GM13977 (cell line): ENCODE measurements around the gene CCDC106.

Source experiments
- DNase-seq: peaks from one replicate; pipeline ENCODE4 v3.0.0; 2012; ENCODE audit warnings: low spot score
- CTCF ChIP-seq: IDR thresholded peaks from 2 replicates; pipeline ENCODE4 v1.5.1; 2012; ENCODE audit warnings: mild to moderate bottlenecking, control low read depth; ENCODE audit not compliant: insufficient read depth; ENCODE audit errors: extremely low read depth, missing control alignments
- in situ Hi-C: fragments of 300-500 bp; cut with MboI; formaldehyde crosslinking; loops from one replicate; pipeline ENCODE4 v1.12.0; 2022; ENCODE audit warnings: low sequenced_read_pairs, low pct_unique_long_range_greater_than_20kb, mixed read lengths, inconsistent platforms; ENCODE audit not compliant: unreplicated experiment

Gene CCDC106

GRCh38 chr19:55699221-55699620, 51.2 kb downstream of the CCDC106 start:
- in situ Hi-C loops, result loop anchor here (25.0 kb wide), 1 partner anchor 613 kb away; the partner anchor contains the start of gene ZSCAN5A
- no peak for TF ChIP-seq CTCF
- no peak for DNase-seq

DNA sequence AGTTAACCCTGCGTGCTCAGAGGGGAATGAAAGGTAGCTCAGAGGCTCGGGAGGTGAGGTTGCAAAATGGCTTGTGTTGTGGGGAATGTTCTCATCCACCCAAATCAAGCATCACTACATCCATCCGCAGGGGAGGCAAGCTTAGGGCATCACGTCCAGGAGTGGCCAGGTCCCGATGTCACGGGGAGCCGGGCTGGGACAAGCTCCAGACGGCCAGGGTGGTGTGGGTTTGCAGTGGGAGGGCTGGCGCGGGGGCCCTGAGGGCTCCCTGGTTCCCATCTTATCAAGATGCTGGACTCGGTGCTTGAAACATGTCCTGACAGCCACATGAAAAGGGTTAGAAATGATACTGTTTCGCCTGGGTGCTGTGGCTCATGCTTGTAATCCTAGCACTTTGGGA, 52.8 kb downstream of the CCDC106 start:
- TF ChIP-seq CTCF, result no peak
- in situ Hi-C loops, result no loop called here

GRCh38 chr19:55702131-55702627, 54.2 kb downstream of the CCDC106 start:
- DNase-seq, result peak; percentile 12
- no peak for TF ChIP-seq CTCF
- in situ Hi-C loops, result no loop called here

More for the DNA sequence above, 52.8 kb downstream of the CCDC106 start:
- DNase-seq, result peak; percentile 9
